ENCODE data around the gene SEMA4D.
"Not testable (repeated sequence)": the region's sequence is repeated elsewhere in the genome, so short reads cannot be mapped to it uniquely, and the experiment has no call there.

The SEMA4D gene

DNA sequence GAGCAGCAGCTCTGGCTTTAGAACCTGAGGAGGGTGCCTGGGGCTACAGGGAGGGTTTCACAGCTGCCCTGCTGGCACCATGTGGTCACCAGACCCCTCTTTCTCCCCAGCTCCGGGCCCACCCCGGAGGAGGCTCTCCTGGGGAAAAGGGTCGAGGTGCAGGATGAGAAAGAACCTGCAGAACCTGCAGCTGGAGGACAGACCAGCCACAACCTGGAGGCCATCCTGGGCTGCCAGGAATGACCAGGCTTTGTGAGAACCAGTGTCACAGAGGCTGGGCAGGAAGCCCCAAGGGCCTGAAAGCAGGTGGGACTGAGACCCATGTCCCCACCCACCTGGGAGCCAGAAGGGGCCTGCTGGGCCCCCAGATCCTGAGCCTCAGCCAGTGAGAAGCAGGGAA, 23.0 kb downstream of the SEMA4D start:
- Mint-ChIP-seq H3K36me3 (peaks cover 48% of the 10 kb centered on the region), H3K27me3 (no peaks in the 10 kb centered on the region), H3K4me1 (peaks cover 82% of the 10 kb centered on the region), H3K4me3 (no peak overlapping the region), H3K9me3 (no peaks in the 10 kb centered on the region), H3K27ac (no peak overlapping the region)
- ATAC-seq: no peak

DNA sequence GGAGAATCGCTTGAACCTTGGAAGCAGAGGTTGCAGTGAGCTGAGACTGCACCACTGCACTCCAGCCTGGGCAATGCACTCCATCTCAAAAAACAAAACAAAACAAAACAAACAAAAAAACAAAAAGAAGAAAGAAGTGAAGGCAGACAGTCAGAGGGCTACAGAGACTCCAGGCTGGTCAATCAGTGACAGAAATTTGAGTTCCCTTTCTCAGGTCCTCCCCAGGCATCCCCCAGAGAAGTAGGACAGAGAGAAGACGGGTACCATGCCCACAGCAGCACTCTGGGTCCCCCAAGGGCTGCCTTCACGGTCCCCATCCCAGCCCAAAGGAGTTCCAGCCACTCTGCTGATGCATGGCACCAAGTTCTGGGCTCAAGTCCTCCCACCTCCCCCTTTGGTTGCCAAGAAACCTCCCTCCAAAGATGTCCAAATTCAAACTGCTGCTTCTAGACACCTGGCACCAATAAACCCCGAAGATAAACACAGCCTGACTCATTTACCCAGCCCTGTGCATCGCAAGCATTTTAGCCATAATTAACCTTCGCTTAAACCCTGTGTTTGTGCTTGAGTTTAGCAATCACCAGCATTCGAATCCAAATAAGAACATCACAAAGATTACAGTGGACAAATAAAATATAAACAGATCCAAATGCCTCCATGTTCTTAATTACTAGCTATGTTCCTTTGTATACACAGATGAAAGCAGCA, 24.0 kb downstream of the SEMA4D start:
- Mint-ChIP-seq H3K9me3 (no peaks in the 10 kb centered on the region), H3K36me3 (peaks cover 51% of the 10 kb centered on the region), H3K4me3 (no peak overlapping the region), H3K27me3 (no peaks in the 10 kb centered on the region), H3K27ac (peak overlapping the region; percentile 65), H3K4me1 (peaks cover 85% of the 10 kb centered on the region)
- no peak for ATAC-seq

GRCh38 chr9:89471796-89472320, 26.1 kb downstream of the SEMA4D start:
- H3K4me3 Mint-ChIP-seq, H3K9me3 Mint-ChIP-seq, H3K27ac Mint-ChIP-seq, H3K27me3 Mint-ChIP-seq, ATAC-seq: not testable (repeated sequence)
- Mint-ChIP-seq H3K36me3 (peaks cover 34% of the 10 kb centered on the region), H3K4me1 (peaks cover 85% of the 10 kb centered on the region)

DNA sequence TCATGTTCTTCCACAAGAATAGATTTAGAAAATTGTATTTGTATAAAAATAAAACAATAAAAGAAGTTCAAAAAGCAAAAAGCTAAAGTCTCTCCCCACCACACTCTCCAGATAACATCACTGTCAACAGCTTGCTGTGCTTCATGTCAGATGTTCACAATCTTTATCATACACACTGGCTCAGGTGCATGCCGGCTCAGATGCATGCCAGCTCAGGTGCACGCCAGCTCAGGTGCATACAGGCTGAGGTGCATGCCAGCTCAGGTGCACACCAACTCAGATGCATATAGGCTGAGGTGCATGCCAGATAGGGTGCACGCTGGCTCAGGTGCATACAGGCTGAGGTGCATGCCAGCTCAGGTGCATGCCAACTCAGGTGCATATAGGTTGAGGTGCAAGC, 26.5 kb downstream of the SEMA4D start:
- Mint-ChIP-seq H3K9me3 (no peaks in the 10 kb centered on the region), H3K36me3 (peaks cover 34% of the 10 kb centered on the region), H3K27ac (no peak overlapping the region), H3K4me3 (no peak overlapping the region), H3K4me1 (peaks cover 85% of the 10 kb centered on the region), H3K27me3 (no peaks in the 10 kb centered on the region)
- ATAC-seq: no peak

DNA sequence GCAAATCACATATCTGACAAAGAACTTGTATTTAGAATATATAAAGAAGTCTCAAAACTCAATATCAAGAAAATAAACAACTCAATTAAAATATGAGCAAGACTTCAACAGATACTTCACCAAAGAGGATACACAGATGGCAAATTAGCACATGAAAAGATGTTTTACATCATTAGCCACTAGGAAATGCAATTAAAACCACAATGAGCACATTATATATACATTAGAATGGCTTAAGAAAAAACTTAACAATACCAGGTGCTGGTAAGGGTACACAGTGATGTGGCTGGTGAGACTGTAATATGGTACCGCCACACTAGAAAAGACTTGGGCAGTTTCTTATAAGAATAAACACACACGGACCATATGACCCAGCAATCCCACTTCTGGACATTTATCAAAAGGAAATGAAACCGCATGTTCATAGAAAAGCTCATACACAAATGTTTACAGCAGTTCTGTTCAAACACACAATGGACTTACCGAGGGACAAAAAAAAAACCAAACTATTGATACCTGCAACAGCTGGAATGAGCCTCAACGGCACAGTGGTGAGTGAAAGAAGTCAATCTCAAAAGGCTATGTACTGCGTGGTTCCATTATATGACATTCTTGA, 27.6 kb downstream of the SEMA4D start:
- no peaks in the 10 kb centered on the region for H3K27me3 Mint-ChIP-seq
- no peak for ATAC-seq
- H3K4me1 Mint-ChIP-seq: peaks cover 86% of the 10 kb centered on the region
- H3K9me3 Mint-ChIP-seq: no peaks in the 10 kb centered on the region
- peaks cover 39% of the 10 kb centered on the region for H3K36me3 Mint-ChIP-seq
- H3K27ac Mint-ChIP-seq: no peak overlapping the region
- H3K4me3 Mint-ChIP-seq: no peak overlapping the region

- Mint-ChIP-seq H3K4me3 (no peak overlapping the region), H3K9me3 (no peaks in the 10 kb centered on the region), H3K36me3 (peaks cover 37% of the 10 kb centered on the region), H3K27ac (peak overlapping the region; percentile 92), H3K27me3 (no peaks in the 10 kb centered on the region), H3K4me1 (peaks cover 95% of the 10 kb centered on the region)
- no peak for ATAC-seq
These were observed 28.9 kb downstream of the SEMA4D start for GRCh38 chr9:89469003-89469402.

DNA sequence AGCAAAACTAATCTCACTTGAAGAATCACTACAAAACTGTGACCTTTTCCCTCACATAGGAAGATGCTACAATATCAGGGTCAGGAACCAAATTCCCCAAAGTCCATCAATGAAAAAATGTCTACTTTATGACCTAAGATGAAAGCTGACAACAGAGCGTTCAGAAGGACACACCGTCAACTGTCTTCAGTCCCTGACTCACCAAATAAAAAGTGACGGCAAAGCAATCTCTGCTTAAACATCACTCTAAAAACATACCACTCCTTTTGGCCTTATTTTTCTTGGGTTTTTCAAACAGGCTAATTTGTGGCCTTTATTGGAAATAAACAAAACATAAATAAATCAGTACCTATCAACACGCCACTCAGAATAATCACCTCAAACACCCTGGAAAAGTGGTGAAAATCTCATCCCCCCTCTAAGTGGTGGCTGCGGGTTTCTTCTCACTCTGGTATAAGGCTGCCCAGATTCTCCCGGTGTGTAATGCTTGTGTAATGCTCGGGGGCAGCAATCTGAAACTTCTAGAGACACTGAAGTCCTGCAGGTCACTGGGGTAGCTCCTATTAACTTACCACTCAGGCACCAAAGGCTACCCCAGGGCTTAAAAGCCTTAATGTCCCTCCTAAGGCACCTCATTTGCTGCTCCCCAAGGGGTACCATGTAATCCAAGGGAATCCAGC, 29.5 kb downstream of the SEMA4D start:
- peaks cover 31% of the 10 kb centered on the region for H3K36me3 Mint-ChIP-seq
- peaks cover 94% of the 10 kb centered on the region for H3K4me1 Mint-ChIP-seq
- H3K27me3 Mint-ChIP-seq: no peaks in the 10 kb centered on the region
- ATAC-seq: no peak
- peak overlapping the region; percentile 92 for H3K27ac Mint-ChIP-seq
- no peak overlapping the region for H3K4me3 Mint-ChIP-seq
- H3K9me3 Mint-ChIP-seq: no peaks in the 10 kb centered on the region

DNA sequence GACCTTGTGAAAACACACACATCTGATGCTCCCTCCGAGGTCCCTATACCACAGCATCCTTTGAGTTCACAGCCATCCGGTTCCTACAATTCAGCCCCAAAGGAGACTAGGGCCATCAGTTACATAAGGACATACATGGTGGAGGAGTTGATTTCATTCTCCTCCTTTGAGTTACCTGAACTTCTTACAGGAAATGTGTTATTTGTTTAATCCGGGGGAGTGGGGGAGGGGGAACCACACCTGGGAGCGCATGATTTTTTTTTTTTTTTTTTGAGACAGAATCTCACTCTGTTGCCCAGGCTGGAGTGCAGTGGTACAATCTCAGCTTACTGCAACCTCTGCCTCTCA, 30.7 kb downstream of the SEMA4D start:
- ATAC-seq: no peak
- Mint-ChIP-seq H3K4me1 (peaks cover 96% of the 10 kb centered on the region), H3K9me3 (no peaks in the 10 kb centered on the region), H3K36me3 (peaks cover 30% of the 10 kb centered on the region), H3K4me3 (peak overlapping the region; percentile 38), H3K27me3 (no peaks in the 10 kb centered on the region), H3K27ac (peak overlapping the region; percentile 92)

DNA sequence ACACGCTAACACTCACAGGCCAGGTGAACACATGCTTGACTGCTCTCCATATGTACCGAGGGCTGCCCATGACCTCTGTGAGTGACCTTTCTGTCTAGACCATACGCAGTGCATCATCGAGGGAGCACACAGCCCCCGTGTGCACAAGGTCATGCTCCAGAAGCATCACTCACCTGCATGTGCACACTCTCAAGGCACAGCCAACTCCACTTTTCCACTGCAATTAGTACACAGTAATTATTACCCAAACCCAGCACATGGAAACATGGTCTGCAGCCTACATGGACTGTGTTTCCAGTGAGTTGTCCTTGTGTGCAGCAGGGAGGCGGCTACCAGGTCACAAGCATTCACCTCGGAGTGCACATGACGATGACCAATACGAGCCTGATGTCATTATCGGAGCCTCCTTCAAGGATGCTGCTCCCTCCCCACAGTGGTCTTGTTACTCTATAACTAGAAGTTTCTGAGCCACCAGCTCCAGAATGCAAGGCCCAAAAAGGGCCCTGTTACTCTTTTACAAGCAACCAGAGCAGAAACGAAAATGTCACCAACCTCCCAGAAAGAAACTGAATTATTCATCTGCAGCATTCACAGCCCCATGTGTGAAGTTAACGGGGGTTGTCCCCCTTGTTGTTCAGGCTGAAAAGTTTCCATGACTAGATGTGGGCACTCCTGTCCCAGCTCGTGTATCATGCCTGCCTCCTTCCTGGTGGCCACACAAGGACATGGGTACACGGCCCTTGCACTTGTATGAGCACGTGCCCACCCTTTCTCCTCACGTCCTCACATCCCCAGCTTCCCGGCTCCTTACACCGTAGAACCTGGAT, 31.2 kb downstream of the SEMA4D start:
- Mint-ChIP-seq H3K4me3 (peak overlapping the region; percentile 38), H3K27ac (peak overlapping the region; percentile 92), H3K27me3 (no peaks in the 10 kb centered on the region), H3K9me3 (no peaks in the 10 kb centered on the region), H3K4me1 (peaks cover 94% of the 10 kb centered on the region), H3K36me3 (peaks cover 27% of the 10 kb centered on the region)
- ATAC-seq: peak; percentile 81

DNA sequence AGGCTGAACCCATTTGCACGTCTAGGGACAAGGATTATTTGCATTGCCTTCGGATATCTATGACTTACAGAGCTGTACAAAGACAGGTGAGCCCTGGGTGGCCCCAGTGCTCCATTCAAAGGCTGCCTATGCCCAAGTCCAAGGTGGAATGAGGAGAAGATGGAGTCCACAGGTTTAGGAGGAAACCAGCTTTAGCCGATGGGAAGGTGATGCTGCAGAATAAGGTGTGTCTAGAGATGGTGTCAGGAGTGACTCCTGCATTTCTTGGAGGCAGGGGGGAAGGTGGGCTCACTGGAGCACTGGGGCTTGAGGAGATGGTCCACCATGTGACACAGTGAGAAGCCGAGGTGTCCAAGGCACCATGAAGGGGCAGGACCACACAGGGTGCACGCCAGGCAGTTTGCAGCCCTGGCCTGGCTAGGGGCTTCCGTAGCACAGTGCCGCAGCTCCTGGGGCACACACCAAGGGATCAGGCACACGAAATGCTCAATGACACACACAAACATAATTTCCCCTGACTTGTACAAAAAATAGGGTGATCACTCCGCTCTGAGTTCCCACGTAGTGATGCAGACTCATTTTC, 32.1 kb downstream of the SEMA4D start:
- no peak for ATAC-seq
- Mint-ChIP-seq H3K9me3 (no peaks in the 10 kb centered on the region), H3K4me1 (peaks cover 88% of the 10 kb centered on the region), H3K4me3 (peak overlapping the region; percentile 38), H3K27ac (peak overlapping the region; percentile 92), H3K27me3 (no peaks in the 10 kb centered on the region), H3K36me3 (peaks cover 27% of the 10 kb centered on the region)

DNA sequence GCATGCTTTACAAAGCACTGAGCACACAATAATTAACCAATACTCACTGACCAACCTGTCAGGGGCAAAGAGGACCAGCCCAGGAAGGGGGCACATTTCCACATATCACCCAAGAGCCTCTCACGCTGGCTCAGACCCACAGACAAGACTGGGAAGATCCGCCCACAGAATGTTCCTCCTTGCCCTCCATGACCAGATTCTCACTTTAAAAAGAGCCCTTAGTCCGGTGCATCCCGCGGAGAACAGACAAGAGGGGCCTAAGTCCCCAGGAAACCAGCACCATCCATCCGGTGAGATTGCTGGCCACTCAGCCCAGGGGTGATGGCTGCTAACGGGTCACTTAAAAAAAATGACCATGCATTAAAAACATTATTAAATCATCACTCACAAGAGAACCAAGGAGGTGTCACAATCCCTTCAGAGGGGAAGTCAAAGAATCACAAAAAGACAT, 32.9 kb downstream of the SEMA4D start:
- Mint-ChIP-seq H3K4me3 (peak overlapping the region; percentile 53), H3K4me1 (peaks cover 88% of the 10 kb centered on the region), H3K9me3 (no peaks in the 10 kb centered on the region), H3K27me3 (no peaks in the 10 kb centered on the region), H3K36me3 (peaks cover 31% of the 10 kb centered on the region), H3K27ac (peak overlapping the region; percentile 92)
- ATAC-seq: no peak

- H3K36me3 Mint-ChIP-seq: peaks cover 29% of the 10 kb centered on the region
- peak overlapping the region; percentile 74 for H3K4me3 Mint-ChIP-seq
- no peaks in the 10 kb centered on the region for H3K9me3 Mint-ChIP-seq
These were observed 33.5 kb downstream of the SEMA4D start for GRCh38 chr9:89464300-89464901.

GRCh38 chr9:89462817-89463683, 34.9 kb downstream of the SEMA4D start:
- Mint-ChIP-seq H3K36me3 (peaks cover 31% of the 10 kb centered on the region), H3K27me3 (no peaks in the 10 kb centered on the region), H3K27ac (peak overlapping the region; percentile 92), H3K4me1 (peaks cover 87% of the 10 kb centered on the region), H3K4me3 (no peak overlapping the region), H3K9me3 (no peaks in the 10 kb centered on the region)
- ATAC-seq: no peak

More at GRCh38 chr9:89464300-89464901, 33.5 kb downstream of the SEMA4D start:
- H3K27ac Mint-ChIP-seq: peak overlapping the region; percentile 92
- H3K27me3 Mint-ChIP-seq: no peaks in the 10 kb centered on the region
- ATAC-seq: peak; percentile 65
- H3K4me1 Mint-ChIP-seq: peaks cover 88% of the 10 kb centered on the region
